GM21423 (cell line): ENCODE measurements around the gene MACF1.
"Not testable (repeated sequence)": the region's sequence is repeated elsewhere in the genome, so short reads cannot be mapped to it uniquely, and the experiment has no call there.

Experiments
- ATAC-seq: cut with Tn5 transposase; IDR thresholded peaks from one replicate; pipeline ENCODE4 v1.9.1; 2021; ENCODE audit warnings: mild to moderate bottlenecking, moderate library complexity; ENCODE audit not compliant: unreplicated experiment

Gene MACF1

GRCh38 chr1:39440856-39441255, 236.4 kb downstream of the MACF1 start:
- ATAC-seq, result no peak

GRCh38 chr1:39441797-39442196, 237.3 kb downstream of the MACF1 start:
- ATAC-seq, result no peak

GRCh38 chr1:39445573-39445972, 241.1 kb downstream of the MACF1 start:
- ATAC-seq, result no peak

DNA sequence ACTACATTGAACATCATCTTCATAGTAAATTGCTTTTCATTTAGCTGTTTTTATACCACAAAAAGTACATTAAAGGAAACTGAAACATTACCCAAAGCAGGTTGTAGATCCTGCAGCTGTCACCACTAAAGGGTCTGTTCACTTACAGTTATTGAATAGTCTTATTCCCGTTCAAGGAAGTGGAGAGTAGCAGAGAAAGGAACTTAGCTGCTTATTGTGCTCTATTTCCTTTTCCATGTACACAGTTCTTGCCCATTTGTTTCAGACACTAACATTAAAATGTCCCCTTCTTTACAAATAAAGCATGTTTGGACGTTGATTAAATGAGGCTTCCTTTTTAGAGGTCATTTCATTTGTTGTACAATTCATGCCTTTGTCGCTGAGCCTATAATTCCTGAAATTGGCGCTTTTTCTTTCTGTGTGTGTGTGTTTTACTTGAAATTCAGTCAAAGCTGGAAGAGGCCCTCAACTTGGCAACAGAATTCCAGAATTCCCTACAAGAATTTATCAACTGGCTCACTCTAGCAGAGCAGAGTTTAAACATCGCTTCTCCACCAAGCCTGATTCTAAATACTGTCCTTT, 242.6 kb downstream of the MACF1 start:
- no peak for ATAC-seq

DNA sequence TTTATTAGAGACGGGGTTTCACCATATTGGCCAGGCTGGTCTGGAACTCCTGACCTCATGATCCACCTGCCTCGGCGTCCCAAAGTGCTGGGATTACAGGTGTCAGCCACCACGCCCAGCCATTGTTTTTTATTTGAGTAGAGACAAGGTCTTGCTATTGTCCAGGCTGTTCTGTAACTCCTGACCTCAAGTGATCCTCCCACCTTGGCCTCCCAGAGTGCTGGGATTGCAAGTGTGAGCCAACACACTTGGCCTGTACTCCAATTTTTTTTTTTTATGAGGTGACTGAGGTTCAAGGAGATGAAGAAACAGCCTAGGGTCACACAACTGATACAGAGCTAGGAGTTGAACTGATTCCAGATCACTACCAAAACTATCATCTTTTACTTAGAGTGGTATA, 245.5 kb downstream of the MACF1 start:
- ATAC-seq, result not testable (repeated sequence)

- ATAC-seq, result no peak
Measured at GRCh38 chr1:39450956-39451606, 246.6 kb downstream of the MACF1 start.

- no peak for ATAC-seq
Measured at GRCh38 chr1:39452081-39452480, 247.6 kb downstream of the MACF1 start.

DNA sequence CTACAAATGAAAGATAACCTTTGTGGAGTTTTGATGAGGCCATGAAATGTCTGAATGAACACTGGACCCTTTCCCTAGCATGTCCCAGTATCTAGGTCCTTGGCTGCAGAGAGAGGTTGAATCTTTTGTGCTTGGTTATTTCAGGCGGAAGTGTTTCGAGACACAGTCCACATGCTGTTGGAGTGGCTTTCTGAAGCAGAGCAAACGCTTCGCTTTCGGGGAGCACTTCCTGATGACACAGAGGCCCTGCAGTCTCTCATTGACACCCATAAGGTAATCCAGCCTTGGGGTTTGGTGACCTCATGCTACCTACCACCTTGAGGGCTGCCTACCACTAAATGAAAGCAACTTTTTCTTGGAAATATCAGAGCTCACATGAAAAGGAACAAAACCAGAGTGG, 248.0 kb downstream of the MACF1 start:
- no peak for ATAC-seq

DNA sequence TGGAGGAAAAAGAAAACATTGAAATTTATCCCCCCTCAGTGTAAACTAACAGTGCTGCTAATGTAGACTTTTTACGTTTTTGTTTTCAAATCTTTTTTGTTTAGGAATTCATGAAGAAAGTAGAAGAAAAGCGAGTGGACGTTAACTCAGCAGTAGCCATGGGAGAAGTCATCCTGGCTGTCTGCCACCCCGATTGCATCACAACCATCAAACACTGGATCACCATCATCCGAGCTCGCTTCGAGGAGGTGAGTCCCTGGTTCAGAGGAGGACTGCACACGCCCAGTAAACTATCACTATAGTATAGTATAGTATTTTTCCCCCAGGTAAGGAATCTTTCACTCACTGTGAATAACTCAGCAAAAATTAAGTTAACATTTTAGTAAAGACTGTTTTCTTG, 249.1 kb downstream of the MACF1 start:
- no peak for ATAC-seq

DNA sequence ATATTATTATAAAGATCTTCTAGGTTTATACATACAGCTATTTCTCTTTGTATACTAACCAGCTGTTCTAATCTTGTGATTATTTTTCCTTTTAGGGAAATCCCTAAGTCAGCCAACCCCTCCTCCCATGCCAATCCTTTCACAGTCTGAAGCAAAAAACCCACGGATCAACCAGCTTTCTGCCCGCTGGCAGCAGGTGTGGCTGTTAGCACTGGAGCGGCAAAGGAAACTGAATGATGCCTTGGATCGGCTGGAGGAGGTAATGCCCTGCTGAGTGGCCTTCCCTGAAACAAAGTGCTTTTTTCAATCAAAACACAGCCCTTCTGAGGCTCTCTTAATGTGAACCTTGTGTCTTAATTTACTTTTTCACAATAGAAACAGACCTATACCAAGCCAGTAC, 254.5 kb downstream of the MACF1 start:
- no peak for ATAC-seq

GRCh38 chr1:39462074-39462473, 257.6 kb downstream of the MACF1 start:
- ATAC-seq, result no peak

DNA sequence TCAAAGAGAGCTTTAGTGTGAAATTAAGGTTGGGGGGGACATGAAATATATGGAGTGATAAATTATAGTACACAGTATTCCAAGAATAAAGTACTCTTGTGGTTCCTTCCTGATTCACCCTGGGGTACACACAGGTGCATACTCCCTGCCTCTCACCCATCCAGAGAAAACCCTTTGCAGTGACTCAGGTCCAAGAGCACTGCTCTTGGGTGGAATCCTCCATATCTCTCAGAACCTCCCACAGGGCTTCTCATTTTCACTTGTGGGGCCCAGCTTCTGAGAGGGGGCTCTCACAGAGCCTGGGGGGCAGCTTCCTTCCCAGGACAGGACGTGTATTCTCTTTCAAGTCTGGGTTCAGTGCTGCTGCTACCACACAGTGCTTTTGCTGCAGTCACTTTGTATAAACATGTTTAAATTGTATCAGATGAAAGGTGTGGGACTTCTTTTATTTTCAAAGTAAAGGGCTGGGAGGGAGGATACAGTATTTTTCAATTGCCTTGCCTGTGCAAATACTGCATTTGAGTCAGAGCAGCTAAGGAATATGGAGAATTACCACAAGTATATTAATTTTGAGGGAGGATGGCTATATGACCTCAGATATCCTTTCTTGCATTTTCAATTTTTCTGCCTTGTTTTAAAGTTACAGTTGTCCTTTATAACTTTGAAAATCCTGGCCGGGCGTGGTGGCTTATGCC, 262.1 kb downstream of the MACF1 start:
- ATAC-seq, result no peak

DNA sequence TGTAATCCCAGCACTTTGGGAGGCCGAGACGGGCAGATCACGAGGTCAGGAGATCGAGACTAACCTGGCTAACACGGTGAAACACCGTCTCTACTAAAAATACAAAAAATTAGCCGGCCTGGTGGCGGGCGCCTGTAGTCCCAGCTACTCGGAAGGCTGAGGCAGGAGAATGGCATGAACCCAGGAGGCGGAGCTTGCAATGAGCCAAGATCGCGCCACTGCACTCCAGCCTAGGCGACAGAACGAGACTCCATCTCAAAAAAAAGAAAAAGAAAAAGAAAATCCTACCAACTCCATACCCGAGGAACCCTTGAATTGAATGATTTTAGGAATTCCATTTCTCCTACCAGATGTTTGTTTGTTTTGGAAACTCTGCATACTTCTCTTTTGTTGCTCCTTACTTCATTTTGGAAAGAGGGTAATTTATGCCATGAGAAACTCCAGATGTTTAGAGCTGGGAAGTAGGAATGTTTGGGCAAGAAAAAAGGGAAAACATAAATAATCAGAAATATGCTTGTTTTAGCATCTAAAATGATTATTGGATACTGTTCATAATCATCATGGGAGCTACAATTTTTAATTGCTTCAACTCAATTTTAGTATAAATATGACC, 262.7 kb downstream of the MACF1 start:
- ATAC-seq, result not testable (repeated sequence)

DNA sequence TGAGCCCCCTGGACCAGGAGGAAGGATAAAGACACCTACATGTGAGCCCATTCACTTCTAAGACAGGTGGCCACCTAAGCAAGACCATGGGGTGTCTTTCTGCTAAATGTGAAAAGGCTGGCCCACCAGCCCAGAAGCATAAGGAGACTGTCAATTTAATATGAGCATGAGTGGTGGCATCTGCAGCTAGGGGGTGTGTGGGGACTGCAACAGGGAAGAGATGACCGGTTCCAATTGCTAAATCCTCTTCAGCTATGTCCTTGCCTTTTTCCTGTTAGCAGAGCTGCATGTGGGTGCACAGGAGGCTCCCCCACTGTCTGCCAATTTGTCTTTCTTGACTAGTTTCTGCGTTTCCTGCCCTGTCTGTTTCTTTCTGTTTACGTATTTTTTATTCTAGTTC, 264.7 kb downstream of the MACF1 start:
- no peak for ATAC-seq

DNA sequence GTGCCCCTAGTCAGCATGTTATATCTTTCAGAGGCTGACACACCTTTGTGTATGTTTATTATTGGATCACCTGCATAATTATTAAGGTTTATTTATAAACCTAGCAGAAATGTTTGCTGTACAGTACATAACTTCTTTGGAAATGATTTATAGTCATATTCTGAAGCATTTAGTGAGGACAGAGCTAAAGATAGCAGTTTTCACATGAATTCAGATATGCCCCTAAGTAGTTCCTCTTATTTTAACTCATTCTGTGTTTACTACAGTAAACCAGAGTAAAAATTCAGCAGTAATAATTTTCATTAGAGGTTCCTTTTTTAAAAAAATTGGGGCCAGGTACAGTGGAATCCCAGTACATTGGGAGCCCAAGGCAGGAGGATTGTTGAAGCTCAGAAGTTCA, 265.5 kb downstream of the MACF1 start:
- no peak for ATAC-seq

- no peak for ATAC-seq
Measured at GRCh38 chr1:39472826-39473225, 268.3 kb downstream of the MACF1 start.

DNA sequence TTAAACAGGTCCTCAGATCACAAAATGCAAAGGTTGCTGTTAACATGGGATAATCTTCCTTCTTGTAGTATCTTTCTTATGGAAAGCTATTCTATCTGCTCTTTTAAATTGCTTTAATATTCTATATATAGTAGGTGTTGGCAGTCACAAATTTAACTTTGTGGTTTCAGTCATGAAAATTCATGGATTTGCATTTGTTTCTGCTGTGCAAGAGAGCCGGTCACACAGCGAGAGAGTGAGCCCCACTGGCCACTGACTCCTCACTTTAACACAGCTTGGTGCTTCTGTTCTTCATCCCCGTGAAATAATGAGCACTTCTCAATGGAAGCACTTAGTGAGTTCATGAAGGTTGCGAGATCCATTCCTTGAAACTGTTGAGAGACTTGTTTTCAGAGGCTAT, 268.8 kb downstream of the MACF1 start:
- ATAC-seq, result no peak

DNA sequence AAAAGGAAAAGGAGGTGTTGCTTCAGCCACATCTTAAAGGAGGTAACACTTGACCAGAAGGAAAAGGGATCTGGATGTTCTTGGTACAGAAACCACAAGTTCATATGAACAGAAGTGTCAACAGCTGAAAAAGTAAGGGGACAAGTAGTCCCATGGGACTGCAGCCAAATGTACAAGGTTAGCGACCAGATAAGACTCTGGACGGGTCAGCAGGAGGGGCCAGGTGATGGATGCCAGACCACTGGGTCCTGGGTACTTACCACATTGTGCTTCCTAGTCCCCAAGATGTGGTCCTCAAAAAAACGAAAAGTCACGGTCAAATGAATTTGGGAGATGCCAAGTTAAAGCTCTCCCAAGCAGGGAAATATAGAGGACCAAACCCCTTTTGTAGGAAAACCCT, 270.3 kb downstream of the MACF1 start:
- no peak for ATAC-seq

- not testable (repeated sequence) for ATAC-seq
Measured at GRCh38 chr1:39475551-39475950, 271.1 kb downstream of the MACF1 start.

GRCh38 chr1:39478126-39478915, 273.8 kb downstream of the MACF1 start:
- ATAC-seq, result no peak

DNA sequence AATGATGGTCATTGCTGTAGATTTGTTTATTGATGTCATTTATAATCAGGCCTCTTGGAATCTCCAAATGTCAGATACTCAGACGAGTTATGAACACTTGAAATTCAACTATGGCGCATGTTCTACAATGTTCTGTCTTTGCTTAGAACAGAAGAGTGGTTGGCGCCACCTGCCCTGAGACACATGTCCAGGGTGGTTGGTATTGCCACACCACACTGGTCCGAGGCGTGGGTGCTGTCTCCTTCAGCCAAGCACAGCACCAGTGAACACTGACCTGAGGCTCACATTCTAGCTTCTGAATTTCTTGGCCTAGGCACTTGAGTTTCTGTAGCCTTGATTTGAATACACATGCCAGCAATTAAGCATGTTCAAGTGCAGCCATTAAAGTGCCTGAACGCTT, 276.8 kb downstream of the MACF1 start:
- no peak for ATAC-seq
